DMS79 (cell line): ENCODE results near the gene LRPAP1.

Source experiments
- DNase-seq: peaks from one replicate; lab custom pipeline; 2025; lab: John Stamatoyannopoulos, UW

The LRPAP1 gene

GRCh38 chr4:3501126-3501824 lies 30.9 kb downstream of the LRPAP1 start:
- no peak for DNase-seq

GRCh38 chr4:3500634-3501101 lies 31.6 kb downstream of the LRPAP1 start:
- DNase-seq = no peak

GRCh38 chr4:3500111-3500510 lies 32.1 kb downstream of the LRPAP1 start:
- DNase-seq = no peak

DNA sequence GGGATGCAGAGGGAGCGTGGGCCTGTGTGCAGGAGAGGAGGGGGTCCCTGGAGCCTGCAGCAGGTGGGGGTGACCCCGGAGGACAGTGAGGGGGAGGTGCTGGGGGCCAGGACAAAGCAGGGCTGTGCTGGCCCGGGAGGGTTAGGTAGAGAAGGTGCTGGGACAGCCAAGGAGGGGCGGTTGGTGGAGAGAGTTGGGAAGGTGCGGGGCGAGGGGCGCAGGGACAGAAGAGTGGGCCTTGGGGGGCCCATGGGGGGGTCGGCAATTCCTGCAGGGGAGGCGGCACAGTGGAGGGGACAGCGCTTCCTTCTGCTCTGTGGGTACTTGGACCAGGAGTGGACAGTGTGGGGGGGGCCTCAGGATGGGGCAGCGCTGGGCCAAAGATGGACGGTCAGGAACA lies 32.5 kb downstream of the LRPAP1 start:
- DNase-seq = no peak

GRCh38 chr4:3498901-3499510 lies 33.2 kb downstream of the LRPAP1 start:
- no peak for DNase-seq

DNA sequence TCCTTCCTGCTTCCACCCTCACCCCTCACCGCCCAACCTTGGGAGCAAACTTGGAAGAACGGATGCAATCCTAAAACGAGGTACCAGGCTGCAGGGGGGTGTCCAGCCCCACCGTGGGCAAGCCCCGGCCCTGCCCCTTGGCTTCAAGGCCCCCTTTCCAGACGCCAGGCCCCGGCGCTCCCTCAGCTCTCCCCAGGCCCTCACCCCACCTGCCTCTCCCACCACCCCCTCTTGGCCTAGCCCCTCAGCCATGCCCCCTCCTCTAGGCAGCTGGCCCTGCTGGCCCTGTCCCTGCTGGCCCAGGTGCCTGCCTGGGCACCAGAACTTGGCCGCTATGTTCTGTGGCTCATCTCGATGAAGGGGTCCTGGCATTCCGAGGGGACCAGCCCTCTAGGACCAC lies 33.8 kb downstream of the LRPAP1 start:
- no peak for DNase-seq

DNA sequence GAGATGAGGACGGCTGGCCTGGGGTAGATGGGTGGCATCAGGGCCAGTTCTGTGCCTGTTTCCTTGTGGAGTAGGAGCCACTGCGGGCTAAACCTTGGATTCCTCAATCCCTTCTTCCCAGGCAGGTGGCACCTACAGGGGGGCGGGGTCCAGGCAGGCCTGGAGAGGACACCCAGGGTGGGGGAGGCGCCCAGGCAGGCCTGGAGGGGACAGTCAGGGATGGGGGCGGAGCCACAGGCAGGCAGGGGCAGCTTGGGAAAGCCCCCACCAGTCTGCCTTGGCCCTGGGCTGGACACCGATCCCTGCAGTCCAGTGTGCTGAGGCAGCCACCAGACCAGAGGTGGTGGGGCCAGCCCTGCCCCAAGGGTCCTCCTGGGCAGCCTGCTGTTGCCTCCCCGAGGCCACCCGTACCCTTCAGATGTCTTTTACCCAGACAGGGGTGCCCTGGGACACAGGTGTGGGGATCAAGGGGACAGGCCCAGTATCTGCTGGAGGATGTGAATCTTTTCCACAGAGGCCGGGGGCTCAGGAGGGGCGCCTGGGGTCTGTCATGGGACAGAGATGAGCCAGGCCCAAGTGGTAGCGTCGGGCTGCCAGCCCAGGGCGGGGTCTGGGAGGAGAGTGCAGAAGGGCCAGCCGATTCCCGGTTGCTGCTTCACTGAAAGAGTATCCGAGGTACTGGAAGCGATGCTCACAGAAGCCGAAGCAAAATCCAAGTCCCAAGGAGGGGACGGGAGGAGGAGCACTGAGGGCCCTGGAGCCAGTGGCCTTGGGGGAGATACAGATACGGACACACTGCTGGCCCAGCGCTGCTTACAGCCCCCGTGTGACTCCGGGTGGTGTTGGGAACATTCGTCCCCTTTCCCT lies 34.5 kb downstream of the LRPAP1 start:
- no peak for DNase-seq

GRCh38 chr4:3497095-3497494 lies 35.1 kb downstream of the LRPAP1 start:
- no peak for DNase-seq

GRCh38 chr4:3496021-3496420 lies 36.2 kb downstream of the LRPAP1 start:
- DNase-seq = no peak

- no peak for DNase-seq
Measured at GRCh38 chr4:3495204-3495975, 36.8 kb downstream of the LRPAP1 start.

DNA sequence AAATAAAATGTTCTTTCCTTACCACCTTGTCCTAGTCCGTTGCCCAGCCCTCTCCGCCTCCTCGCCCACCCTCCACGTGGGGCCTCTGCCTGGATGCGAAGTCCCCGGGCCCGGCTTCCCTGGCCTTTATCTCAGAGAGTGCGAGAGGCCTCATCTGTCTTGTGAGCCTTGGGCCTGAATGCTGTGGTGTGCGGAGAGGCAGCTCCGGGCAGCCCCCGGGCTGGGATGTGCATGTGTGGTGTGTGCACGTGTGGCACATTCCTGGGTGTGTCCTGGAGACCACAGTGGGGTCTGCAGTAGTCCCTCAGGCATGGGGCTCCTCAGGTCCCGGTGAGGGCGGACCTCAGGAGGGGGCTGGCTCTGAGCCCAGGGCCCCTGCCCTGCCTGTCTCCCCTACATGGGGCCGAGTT lies 37.8 kb downstream of the LRPAP1 start:
- DNase-seq = no peak

DNA sequence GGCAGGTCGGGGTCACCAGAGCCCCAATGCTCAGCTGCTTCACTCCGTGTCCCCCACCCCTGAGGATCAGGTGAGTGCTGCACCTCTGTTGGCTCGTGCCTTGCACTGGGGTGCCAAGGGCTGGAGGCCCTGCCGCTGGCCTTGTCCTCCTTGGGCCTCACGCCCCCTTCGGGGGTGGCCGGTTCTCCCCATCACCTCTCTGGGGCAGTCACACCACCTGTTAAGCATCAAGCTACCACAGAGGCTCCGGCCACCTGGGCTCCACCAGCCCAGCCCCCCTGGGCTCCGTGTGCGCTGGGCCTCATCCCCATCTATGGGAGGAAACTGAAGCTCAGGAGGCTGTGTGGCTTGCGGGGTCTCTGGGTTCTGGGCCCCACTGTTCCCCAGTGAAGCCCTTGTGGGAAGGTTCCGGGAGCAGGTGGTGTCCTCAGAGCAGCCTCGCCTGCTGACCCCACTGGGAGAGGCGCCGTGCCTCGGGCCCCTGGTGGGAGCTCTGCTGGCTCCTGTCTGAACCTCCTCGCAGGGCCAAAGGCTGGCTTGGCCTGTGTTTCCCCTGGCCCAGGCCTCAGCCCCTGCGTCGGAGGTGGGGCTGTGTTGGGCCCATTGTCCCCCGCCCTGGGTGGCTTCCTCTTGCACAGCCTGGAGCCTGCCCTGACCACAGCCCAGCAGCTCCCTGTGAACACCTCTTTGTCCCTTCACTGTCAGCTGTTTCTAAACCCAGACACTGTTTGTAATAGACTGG lies 38.3 kb downstream of the LRPAP1 start:
- no peak for DNase-seq

DNA sequence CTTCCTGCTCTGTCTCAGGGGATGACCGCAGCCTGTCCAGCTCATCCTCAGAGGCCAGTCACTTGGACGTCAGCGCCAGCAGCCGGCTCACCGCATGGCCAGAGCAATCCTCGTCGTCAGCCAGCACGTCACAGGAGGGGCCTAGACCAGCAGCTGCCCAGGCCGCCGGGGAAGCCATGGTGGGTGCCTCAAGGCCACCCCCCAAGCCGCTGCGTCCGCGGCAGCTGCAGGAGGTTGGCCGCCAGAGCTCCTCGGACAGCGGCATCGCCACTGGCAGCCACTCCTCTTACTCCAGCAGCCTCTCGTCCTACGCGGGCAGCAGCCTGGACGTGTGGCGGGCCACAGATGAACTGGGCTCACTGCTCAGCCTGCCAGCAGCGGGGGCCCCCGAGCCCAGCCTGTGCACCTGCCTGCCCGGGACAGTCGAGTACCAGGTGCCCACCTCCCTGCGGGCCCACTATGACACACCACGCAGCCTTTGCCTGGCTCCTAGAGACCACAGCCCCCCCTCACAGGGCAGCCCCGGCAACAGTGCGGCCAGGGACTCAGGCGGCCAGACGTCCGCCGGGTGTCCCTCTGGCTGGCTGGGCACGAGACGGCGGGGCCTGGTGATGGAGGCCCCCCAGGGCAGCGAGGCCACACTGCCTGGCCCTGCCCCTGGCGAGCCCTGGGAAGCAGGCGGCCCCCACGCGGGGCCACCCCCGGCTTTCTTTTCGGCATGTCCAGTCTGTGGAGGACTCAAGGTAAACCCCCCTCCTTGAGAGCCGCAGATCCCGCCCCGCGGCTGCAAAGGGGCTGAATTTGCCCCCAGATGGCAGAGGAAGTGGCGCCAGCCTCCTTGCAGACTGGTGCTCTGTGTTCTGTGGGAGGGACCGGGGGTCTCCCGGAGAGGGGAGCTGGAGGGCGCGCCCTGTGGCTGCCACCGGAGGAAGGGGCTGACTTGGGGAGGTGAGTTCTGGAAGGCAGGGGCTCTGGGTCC lies 39.2 kb downstream of the LRPAP1 start:
- DNase-seq = no peak

GRCh38 chr4:3491681-3492405 lies 40.4 kb downstream of the LRPAP1 start:
- no peak for DNase-seq

DNA sequence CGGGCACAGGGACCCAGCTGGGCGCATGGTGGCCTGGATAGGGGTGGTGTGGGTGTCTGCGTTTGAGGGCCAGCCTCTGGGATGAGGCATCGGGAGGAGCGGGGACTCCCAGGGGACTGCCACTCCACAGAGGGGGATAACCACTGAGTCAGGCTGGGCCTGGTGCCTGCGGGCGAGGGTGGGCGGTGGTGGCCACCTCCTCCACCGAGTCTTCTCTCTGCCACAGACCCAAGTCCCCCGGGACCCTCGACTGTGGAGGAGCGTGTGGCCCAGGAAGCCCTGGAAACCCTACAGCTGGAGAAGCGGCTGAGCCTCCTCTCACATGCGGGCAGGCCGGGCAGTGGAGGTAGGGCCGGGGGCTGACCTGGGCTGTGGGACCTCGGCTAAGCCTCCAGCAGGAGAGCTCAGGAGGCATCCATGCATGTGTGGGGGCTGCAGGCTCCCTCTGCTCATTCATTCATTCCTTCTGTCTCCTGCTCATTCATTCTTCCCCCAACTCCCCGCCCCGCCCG lies 42.7 kb downstream of the LRPAP1 start:
- DNase-seq = no peak

- DNase-seq = no peak
Measured at GRCh38 chr4:3488820-3489219, 43.4 kb downstream of the LRPAP1 start.

- no peak for DNase-seq
Measured at GRCh38 chr4:3487861-3488260, 44.4 kb downstream of the LRPAP1 start.

- DNase-seq = no peak
Measured at GRCh38 chr4:3486541-3487540, 45.4 kb downstream of the LRPAP1 start.
